T-helper 2 cell treated with Interferon-gamma antibody and Interleukin-4, amounts not matched to agents 100 ng/mL and 5 ng/mL, for 36 hours (primary cell): Measurements from ENCODE around the gene QDPR. TPM values are rescaled to one million over a fixed set of nuclear protein-coding genes. Genes with fewer than 3 reads are reported as not detected.

Source experiments
- intact Hi-C: fragments of 100-400 bp; cut with micrococcal nuclease; formaldehyde crosslinking; loops from one replicate; pipeline ENCODE4 v1.15.1; 2023
- total RNA-seq: library from RNA; stranded (reverse); gene quantifications from 2 replicates; pipeline ENCODE4 v1.2.3, GENCODE V29; 2022

Gene QDPR
- total RNA-seq, 1 donor from 2014 or later: 21.0 TPM

DNA sequence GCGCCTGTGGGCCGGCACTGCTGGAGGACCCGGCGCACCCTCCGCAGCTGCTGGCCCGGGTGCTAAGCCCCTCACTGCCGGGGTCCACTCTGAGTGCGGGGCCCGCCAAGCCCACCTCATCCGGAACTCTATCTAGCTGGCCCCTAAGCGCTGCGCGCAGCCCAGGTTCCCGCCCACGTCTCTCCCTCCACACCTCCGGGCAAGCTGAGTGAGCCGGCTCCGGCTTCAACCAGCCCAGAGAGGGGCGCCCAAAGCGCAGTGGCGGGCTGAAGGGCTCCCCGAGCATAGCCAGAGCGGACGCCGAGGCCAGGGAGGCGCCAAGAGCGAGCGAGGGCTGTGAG is 75.2 kb downstream of the QDPR start:
- intact Hi-C loops: no loop called here

Other genes starting within 250 kb of the QDPR start
- gene CLRN2, start 3.1 kb upstream of the QDPR start, total RNA-seq: not detected in 2 replicates
- 97.4 and 101 TPM in 2 replicates for gene LAP3, start 65.1 kb upstream of the QDPR start, total RNA-seq
- gene MED28, start 102.6 kb upstream of the QDPR start, total RNA-seq: 40.7 and 45.7 TPM in 2 replicates